Ammon's horn (tissue), 1 donor: ENCODE measurements around the gene ARMC7.
A peak's percentile ranks its signal among the peaks of the same experiment; 100 is the strongest.
"Not testable (repeated sequence)": the region's sequence is repeated elsewhere in the genome, so short reads cannot be mapped to it uniquely, and the experiment has no call there.

Experiments used
- DNase-seq: peaks from one replicate; pipeline ENCODE4 v3.0.0-alpha.2; 2016; ENCODE audit warnings: low spot score

ARMC7 gene

DNA sequence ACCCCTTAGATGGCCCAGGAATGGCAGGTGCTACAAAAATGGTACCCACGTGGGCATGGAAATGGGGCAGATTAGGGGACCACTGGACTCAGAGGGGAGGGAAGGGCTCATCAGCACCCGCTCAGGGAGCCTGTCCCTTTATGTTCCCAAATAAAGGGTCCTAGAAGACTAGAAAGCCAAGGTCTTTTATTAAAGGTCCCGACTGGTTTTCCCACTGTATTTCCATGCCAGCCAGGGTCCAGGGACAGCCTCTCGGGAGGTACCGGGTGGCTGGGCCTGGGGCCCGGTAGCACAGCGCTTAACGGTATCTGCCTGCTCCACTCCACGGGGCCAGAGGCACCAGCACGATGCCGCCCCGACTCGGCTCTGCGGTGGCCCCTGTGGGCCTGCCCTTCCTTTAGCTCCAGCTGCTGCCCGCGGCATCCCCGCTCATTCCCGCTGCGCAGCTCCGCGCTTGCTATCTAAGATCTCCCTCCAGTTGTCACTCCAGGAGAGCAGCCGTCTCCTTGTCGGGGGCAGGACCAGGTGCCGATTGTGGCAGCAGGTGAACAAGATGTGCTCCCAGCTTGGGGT, 20.4 kb downstream of the ARMC7 start:
- DNase-seq = no peak

DNA sequence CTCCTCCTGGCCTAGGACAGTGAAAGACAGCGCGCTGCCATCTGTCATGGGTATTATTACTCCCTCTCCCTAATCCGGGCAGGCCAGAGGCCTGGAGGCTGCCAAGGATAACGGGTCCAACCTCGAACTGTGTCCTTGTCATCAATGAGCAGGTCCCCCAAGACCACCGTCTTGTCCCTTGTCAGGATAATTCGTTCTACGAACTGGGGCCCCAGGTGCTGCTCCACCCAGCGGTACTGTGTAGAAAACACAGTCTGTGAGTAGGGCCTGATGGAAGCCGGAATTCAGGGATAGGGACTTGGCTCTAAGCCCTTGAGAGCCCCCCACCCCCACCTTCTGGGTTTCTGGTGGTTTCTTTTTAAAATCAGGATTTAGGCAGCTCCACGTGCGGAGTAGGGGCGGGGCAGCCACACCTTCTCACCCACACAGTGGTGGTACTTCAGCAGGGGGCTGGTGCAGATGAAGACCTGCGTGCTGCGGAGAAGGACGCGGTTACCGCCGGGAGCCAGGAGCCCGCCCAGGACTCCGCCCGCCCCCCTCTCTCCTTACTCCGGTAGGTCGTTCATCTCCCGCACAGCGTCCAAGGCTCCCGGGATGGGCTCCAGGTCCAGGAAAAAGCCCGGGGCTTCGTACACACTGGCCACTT, 21.0 kb downstream of the ARMC7 start:
- DNase-seq = peak; percentile 54

GRCh38 chr17:75131278-75132017, 21.7 kb downstream of the ARMC7 start, which contains the start of gene NT5C:
Gene NT5C, minus strand, starts transcription at chr17:75131742. Its CDS starts 35 bp downstream, at chr17:75131707.
- peak; percentile 75 for DNase-seq

GRCh38 chr17:75132018-75133000, 22.5 kb downstream of the ARMC7 start:
- not testable (repeated sequence) for DNase-seq

- no peak for DNase-seq
These were observed 23.2 kb downstream of the ARMC7 start for GRCh38 chr17:75133001-75133400.

DNA sequence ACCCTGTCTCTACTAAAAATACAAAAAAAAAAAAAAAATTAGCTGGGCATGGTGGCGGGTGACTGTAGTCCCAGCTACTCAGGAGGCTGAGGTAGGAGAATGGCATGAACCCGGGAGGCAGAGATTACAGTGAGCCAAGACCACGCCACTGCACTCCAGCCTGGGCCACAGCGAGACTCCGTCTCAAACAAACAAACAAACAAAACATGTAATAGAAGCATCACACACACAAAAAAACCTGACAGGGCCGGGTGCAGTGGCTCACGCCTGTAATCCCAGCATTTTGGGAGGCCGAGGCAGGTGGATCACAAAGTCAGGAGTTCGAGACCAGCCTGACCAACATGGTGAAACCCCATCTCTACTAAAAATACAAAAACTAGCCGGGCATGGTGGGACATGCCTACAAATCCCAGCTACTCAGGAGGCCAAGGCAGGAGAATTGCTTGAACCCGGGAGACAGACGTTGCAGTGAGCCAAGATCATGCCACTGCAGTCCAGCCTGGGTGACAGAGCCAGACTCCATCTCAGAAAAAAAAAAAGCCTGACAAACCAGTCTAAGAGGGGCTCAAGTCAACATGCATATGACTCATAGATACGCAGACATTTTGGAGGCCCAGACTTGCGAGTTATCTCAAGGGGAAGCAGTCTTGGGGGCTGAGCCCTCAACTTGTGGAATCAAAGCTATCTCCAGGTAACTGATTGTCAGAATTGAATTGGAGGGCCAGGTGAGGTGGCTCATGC, 24.0 kb downstream of the ARMC7 start:
- DNase-seq = not testable (repeated sequence)

DNA sequence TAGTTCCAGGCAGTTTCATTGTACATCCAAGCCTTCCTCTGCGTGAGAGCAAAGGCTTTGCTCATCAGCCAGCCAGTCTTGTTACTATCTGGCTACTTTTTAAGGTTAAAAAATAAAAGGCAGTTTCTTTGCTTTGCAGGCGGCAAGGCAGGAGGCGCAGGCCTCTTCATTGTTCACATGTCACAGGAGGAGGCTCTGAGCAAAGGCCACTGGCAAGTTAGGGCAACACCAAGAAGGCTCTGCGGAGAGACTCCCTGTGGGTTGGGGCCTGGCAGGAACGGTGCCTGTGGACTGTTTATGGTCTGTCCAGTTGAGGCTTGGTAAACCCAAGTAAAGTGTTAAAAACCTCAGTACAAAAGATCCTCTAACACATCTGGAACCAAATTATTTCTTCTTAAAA, 25.7 kb downstream of the ARMC7 start:
- DNase-seq = no peak

- DNase-seq = no peak
These were observed 26.2 kb downstream of the ARMC7 start for GRCh38 chr17:75135946-75136345.

GRCh38 chr17:75137762-75138161, 28.0 kb downstream of the ARMC7 start:
- not testable (repeated sequence) for DNase-seq

- no peak for DNase-seq
These were observed 28.8 kb downstream of the ARMC7 start for GRCh38 chr17:75138519-75138918.

DNA sequence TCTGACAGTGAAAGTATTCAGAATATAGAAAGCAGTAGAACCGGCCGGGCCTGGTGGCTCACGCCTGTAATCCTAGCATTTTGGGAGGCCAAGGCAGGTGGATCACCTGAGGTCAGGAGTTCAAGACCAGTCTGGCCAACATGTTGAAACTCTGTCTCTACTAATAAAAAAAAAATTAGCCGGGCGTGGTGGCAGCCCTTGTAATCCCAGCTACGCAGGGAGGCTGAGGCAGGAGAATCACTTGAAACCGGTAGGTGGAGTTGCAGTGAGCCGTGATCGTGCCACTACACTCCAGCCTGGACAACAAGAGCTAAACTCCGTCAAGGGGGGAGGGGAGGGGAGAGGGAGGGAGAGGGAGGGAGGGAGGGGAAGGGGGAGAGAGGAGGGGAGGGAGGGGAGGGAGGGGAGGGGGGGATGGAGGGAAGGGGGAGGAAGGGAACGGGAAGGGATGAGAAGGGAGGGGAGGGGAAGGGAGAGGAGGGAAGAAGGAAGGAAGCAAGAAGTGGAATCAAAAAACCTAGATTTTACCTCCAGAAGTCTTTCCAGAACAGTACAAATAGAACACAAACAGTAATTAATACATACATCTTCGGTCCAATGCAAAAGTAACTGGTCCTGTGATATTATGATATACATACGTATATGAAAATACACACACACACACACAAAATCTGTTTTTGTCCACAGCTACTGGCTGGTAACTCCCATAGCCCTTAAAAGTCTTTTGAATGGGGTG, 32.6 kb downstream of the ARMC7 start:
- DNase-seq = no peak

GRCh38 chr17:75144816-75145512, 35.2 kb downstream of the ARMC7 start:
- peak; percentile 43 for DNase-seq

DNA sequence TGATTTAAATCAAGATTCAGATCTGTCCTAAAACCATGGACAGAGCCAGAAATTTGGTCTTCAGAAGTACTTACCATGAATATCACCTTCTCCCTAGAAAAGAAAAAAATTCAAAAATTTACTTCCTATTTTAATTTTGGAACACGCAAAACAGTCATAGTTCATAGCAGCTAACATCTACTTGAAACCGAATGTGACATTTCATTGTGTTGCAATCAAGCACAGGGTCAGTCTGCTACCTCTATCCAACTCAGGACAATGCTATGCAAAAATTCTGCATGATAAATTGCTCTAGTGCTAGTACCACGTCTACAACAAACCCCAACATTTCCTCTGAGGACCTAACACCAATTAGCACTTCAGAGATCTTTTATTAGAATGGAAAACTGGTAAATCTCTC, 36.8 kb downstream of the ARMC7 start:
- no peak for DNase-seq

DNA sequence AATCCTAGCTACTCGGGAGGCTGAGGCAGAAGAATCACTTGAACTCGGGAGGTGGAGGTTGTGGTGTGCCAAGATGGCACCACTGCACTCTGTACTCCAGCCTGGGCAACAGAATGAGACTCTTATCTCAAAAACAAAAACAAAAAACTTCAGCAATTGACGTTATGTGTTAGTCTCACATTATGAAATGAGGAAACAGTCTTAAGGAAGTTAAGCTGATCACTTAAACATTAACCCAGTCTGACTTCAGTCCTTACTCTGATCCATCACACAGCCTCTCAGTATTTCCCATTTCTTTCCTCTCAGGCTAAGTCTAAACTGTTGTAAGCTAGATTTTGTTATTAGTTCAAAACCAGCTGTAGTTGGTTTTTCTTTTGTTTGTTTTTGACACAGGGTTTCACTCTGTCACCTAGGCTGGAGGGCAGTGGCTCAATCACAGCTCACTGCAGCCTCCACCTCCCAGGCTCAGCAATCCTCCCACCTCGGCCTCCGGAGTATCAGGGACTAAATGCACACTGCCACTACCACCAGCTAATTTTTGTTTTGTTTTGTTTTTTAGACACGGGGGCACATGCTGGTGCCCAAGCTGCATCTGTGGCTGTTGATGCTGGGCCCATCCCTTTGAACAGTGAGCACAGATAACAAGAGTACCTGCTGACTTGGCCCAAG, 38.2 kb downstream of the ARMC7 start:
- DNase-seq = no peak

DNA sequence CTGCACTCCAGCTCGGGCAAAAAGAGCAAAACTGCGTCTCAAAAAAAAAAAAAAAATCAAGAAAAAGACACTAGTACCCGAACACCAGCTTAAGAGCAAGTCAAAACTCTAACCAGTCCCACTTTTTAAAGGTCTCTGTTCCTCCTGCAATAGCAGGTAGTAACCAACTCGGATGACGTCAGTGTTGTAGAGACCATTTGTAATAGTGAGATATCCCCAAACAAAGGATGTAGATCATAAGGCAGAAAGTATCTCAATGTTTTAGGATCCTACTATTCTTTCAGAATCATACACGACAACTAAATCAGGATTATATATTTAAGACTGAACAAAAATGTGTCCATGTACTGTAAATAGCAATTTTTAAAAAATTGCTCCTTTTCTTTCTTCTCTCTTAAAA, 42.2 kb downstream of the ARMC7 start:
- DNase-seq = no peak

DNA sequence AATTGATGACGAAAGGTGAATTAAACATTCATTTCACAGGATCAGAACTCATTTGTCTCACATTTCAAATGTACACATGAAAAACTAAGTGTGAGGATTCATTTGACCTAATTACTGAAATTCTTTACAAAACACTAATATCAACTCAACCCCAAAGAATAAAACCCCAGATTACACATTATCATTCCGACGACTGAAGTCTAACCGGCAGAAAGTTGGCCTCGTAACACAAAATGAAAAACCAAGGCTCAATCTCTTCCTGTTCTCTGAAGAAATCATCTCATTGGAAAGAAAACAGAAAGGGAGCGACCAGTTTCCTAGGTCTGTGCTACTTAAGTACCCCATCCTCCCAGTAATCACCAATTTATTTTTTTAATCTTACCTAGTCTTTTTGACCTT, 42.8 kb downstream of the ARMC7 start:
- no peak for DNase-seq

GRCh38 chr17:75152922-75153779, 43.4 kb downstream of the ARMC7 start:
- DNase-seq = no peak

GRCh38 chr17:75153780-75154194, 44.0 kb downstream of the ARMC7 start:
- DNase-seq = no peak
